ENCODE data around the gene NEURL1B.

Gene NEURL1B

DNA sequence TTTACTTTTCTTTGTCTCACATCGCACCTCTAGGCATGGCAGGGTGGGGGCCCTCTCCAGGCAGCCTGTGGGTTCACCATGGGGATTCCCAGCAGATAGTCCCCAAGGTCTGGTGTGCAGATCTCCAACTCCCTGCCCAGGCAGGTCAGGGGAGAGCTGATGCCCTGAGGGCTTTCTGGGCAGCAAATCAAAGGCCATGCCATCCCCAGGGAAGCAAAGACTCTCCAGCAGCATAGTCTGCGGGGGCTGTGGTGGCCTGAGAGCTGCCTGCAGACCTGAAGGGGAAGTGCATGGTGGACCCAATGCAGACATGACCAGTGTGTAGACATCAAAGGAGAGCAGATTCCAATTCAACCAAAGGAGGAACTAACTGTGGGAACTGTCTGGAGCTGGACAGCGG, 7.7 kb downstream of the NEURL1B start:
- TF ChIP-seq, protein P1, sequence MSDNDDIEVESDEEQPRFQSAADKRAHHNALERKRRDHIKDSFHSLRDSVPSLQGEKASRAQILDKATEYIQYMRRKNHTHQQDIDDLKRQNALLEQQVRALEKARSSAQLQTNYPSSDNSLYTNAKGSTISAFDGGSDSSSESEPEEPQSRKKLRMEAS (IDR thresholded peaks at IDR 0.05): no peak
- no peak for TF ChIP-seq REST (IDR thresholded peaks at IDR 0.05; ENCODE audit: low read depth)
- TF ChIP-seq EGR1 (IDR thresholded peaks at IDR 0.05): no peak
- TF ChIP-seq ZBTB7A (IDR thresholded peaks at IDR 0.05; ENCODE audit: low read depth): no peak
- TF ChIP-seq TEAD4 (IDR thresholded peaks at IDR 0.05): no peak
- no peak for TF ChIP-seq TCF12 (IDR thresholded peaks at IDR 0.05; ENCODE audit: low read depth)
- no peak for TF ChIP-seq YY1 (IDR thresholded peaks at IDR 0.05; ENCODE audit: low read depth)
- no peak for TF ChIP-seq RAD21 (IDR thresholded peaks at IDR 0.05; ENCODE audit: low read depth)
- TF ChIP-seq NFIC (IDR thresholded peaks at IDR 0.05): no peak

DNA sequence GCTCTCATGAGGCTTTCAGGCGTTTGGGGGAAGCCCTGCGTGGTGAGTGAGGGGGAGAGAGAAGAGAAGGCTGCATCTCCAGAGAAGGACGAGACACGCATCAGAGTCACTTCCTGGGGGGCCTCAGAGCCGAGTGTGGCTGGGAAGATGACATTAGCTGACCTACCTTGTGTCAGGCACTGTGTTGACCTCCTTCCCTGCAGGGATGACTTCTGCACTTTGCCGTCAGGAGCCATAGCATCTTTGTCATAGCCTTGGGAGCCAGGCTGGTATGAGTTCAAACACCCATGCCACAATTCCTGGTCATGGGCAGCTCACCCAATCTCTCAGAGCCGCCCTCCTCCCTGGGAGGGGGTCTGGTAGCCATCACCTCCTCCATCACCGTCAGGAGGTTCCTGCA, 17.3 kb downstream of the NEURL1B start:
- TF ChIP-seq YY1 (IDR thresholded peaks at IDR 0.05; ENCODE audit: low read depth) (no peak), ZBTB7A (IDR thresholded peaks at IDR 0.05; ENCODE audit: low read depth) (no peak), TEAD4 (IDR thresholded peaks at IDR 0.05) (no peak), TAF1 (IDR thresholded peaks at IDR 0.05; ENCODE audit: low read depth) (no peak), EGR1 (IDR thresholded peaks at IDR 0.05) (no peak), NFIC (IDR thresholded peaks at IDR 0.05) (no peak), REST (IDR thresholded peaks at IDR 0.05; ENCODE audit: low read depth) (no peak), CEBPB (IDR thresholded peaks at IDR 0.05) (no peak), CREB1 (IDR thresholded peaks at IDR 0.05; ENCODE audit: low read depth) (no peak), EP300 (IDR thresholded peaks at IDR 0.05; ENCODE audit: borderline replicate concordance) (no peak), RAD21 (IDR thresholded peaks at IDR 0.05; ENCODE audit: low read depth) (no peak), TCF12 (IDR thresholded peaks at IDR 0.05; ENCODE audit: low read depth) (no peak), FOXM1 (IDR thresholded peaks at IDR 0.05; ENCODE audit: borderline replicate concordance, low read depth) (no peak)
- TF ChIP-seq, protein P1 (IDR thresholded peaks at IDR 0.05): no peak
- TF ChIP-seq, protein P2, sequence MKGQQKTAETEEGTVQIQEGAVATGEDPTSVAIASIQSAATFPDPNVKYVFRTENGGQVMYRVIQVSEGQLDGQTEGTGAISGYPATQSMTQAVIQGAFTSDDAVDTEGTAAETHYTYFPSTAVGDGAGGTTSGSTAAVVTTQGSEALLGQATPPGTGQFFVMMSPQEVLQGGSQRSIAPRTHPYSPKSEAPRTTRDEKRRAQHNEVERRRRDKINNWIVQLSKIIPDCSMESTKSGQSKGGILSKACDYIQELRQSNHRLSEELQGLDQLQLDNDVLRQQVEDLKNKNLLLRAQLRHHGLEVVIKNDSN (IDR thresholded peaks at IDR 0.05): no peak

- TF ChIP-seq REST (IDR thresholded peaks at IDR 0.05; ENCODE audit: low read depth) (no peak), CEBPB (IDR thresholded peaks at IDR 0.05) (no peak), NFIC (IDR thresholded peaks at IDR 0.05) (no peak), RAD21 (IDR thresholded peaks at IDR 0.05; ENCODE audit: low read depth) (no peak), EGR1 (IDR thresholded peaks at IDR 0.05) (no peak), TAF1 (IDR thresholded peaks at IDR 0.05; ENCODE audit: low read depth) (no peak), EP300 (IDR thresholded peaks at IDR 0.05; ENCODE audit: borderline replicate concordance) (no peak), CREB1 (IDR thresholded peaks at IDR 0.05; ENCODE audit: low read depth) (no peak), FOXM1 (IDR thresholded peaks at IDR 0.05; ENCODE audit: borderline replicate concordance, low read depth) (no peak), ZBTB7A (IDR thresholded peaks at IDR 0.05; ENCODE audit: low read depth) (no peak), TEAD4 (IDR thresholded peaks at IDR 0.05) (no peak), YY1 (IDR thresholded peaks at IDR 0.05; ENCODE audit: low read depth) (no peak), TCF12 (IDR thresholded peaks at IDR 0.05; ENCODE audit: low read depth) (no peak)
- TF ChIP-seq, protein P1 (IDR thresholded peaks at IDR 0.05): no peak
- TF ChIP-seq, protein P2 (IDR thresholded peaks at IDR 0.05): no peak
These were observed 18.0 kb downstream of the NEURL1B start for GRCh38 chr5:172658961-172659501.

- TF ChIP-seq TEAD4 (IDR thresholded peaks at IDR 0.05) (no peak), EGR1 (IDR thresholded peaks at IDR 0.05) (no peak), NFIC (IDR thresholded peaks at IDR 0.05) (no peak), TCF12 (IDR thresholded peaks at IDR 0.05; ENCODE audit: low read depth) (no peak), CREB1 (IDR thresholded peaks at IDR 0.05; ENCODE audit: low read depth) (no peak), FOXM1 (IDR thresholded peaks at IDR 0.05; ENCODE audit: borderline replicate concordance, low read depth) (no peak), YY1 (IDR thresholded peaks at IDR 0.05; ENCODE audit: low read depth) (no peak), RAD21 (IDR thresholded peaks at IDR 0.05; ENCODE audit: low read depth) (no peak), ZBTB7A (IDR thresholded peaks at IDR 0.05; ENCODE audit: low read depth) (no peak), REST (IDR thresholded peaks at IDR 0.05; ENCODE audit: low read depth) (no peak), TAF1 (IDR thresholded peaks at IDR 0.05; ENCODE audit: low read depth) (no peak), CEBPB (IDR thresholded peaks at IDR 0.05) (no peak), EP300 (IDR thresholded peaks at IDR 0.05; ENCODE audit: borderline replicate concordance) (no peak)
- TF ChIP-seq, protein P2 (IDR thresholded peaks at IDR 0.05): no peak
- TF ChIP-seq, protein P1 (IDR thresholded peaks at IDR 0.05): no peak
These were observed 18.5 kb downstream of the NEURL1B start for GRCh38 chr5:172659570-172659908.
